Upper lobe of left lung (tissue), 4 donors: Measurements from ENCODE around the gene TSC22D4.

Experiments used
- EP300 ChIP-seq, 4 donors: sonication (generic); formaldehyde crosslinking; IDR thresholded peaks; one replicate each; pipeline ENCODE4 v1.5.1; 2017; ENCODE audit warnings: antibody characterized with exemption in 4 of 4, control low read depth in 2 of 4
- TF ChIP-seq, protein P1 (sequence below), 6 experiments: fragments of 450-650 bp in 4 of 6; fragments of 200-600 bp in 2 of 6; sonication (generic) in 2 of 6; IDR thresholded peaks; one replicate each; pipeline ENCODE4 v1.5.1; 2016 to 2019; ENCODE audit warnings: antibody characterized with exemption in 6 of 6

DNA sequence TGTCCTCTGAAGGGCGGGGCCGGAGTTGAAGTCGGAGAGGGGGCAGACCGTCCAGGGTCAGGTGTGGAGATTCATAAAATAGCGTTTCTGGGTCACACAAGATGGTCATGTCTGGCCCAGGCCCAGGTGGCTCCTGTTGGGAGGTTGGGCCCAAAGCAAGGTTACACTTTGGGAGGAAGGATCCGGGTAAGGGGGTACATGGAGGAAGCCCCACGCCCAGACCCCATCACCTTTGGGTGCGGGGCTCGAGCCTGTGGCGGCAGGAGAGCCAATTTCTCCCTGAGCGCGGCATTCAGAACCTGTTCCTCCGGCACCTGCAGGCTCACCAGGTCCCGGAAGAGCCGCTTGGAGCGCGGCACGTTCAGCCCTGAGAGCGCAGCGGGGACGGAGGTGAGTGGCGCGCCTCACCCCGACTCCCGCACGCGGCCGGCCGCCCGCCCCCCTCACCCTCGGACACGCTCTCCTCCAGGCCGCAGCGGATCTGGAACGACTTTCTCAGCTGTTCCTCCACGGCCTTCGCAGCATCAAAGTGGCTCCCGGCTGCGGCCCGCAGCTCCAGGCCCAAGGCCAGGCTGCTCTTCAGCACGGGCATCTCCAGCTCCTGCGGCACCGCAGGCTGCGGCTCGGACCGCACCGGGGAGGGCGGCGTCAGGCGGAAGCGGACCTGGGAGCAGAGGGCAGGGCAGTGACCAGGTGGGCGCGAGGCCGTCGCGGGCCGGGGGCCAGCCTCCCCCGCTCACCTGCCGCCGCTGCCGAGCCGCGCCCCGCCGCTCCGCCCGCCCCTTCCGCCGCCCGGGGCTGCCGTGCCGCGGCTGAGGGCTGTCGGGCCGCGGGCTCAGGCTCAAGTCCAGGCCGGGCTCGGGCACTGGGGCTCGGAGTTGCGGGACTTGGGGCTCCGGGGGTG, 43.4 kb downstream of the TSC22D4 start:
- TF ChIP-seq EP300 (IDR thresholded peaks at IDR 0.05): no peak
- TF ChIP-seq, protein P1, sequence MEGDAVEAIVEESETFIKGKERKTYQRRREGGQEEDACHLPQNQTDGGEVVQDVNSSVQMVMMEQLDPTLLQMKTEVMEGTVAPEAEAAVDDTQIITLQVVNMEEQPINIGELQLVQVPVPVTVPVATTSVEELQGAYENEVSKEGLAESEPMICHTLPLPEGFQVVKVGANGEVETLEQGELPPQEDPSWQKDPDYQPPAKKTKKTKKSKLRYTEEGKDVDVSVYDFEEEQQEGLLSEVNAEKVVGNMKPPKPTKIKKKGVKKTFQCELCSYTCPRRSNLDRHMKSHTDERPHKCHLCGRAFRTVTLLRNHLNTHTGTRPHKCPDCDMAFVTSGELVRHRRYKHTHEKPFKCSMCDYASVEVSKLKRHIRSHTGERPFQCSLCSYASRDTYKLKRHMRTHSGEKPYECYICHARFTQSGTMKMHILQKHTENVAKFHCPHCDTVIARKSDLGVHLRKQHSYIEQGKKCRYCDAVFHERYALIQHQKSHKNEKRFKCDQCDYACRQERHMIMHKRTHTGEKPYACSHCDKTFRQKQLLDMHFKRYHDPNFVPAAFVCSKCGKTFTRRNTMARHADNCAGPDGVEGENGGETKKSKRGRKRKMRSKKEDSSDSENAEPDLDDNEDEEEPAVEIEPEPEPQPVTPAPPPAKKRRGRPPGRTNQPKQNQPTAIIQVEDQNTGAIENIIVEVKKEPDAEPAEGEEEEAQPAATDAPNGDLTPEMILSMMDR (IDR thresholded peaks at IDR 0.05): peak in 1 of 6 experiments; percentile 9
